Keratinocyte (primary cell): ENCODE measurements around the gene DNAJC2. TPM values are rescaled to one million over a fixed set of nuclear protein-coding genes. Genes with fewer than 3 reads are reported as not detected.
"Not testable (repeated sequence)": the region's sequence is repeated elsewhere in the genome, so short reads cannot be mapped to it uniquely, and the experiment has no call there.

Experiments used
- DNase-seq: peaks from one replicate; pipeline ENCODE4 v3.0.0-alpha.2; 2011; ENCODE audit warnings: low read depth, missing footprints, low spot score
- FAIRE-seq: peaks from 2 replicates; lab custom pipeline; 2011; peaks lifted over from hg19 to GRCh38; lab: Jason Lieb, UNC
- H2AFZ ChIP-seq: 2 replicates; pipeline ENCODE4 v1.6.0; 2012; ENCODE audit warnings: low read length, control low read depth, inconsistent platforms; ENCODE audit not compliant: control insufficient read depth
- H3K27ac ChIP-seq: 2 replicates; pipeline ENCODE4 v1.5.1; 2011; ENCODE audit warnings: low read length; ENCODE audit not compliant: control insufficient read depth, insufficient read depth
- H3K27me3 ChIP-seq: 3 replicates; pipeline ENCODE4 v1.6.0; 2011; ENCODE audit warnings: low read length; ENCODE audit not compliant: control insufficient read depth, insufficient read depth; ENCODE audit errors: extremely low read depth
- H3K36me3 ChIP-seq, 2 experiments: 2 replicates in 1 of 2; 3 replicates in 1 of 2; pipeline ENCODE4 v1.5.1; 2011; ENCODE audit warnings: low read length in 2 of 2, mild to moderate bottlenecking in 1 of 2; ENCODE audit not compliant: control insufficient read depth in 2 of 2, insufficient read depth in 2 of 2; ENCODE audit errors: extremely low read depth in 1 of 2
- H3K4me1 ChIP-seq: 3 replicates; pipeline ENCODE4 v1.5.1; 2011; ENCODE audit warnings: low read length; ENCODE audit not compliant: control insufficient read depth, insufficient read depth; ENCODE audit errors: extremely low read depth
- H3K4me2 ChIP-seq: 3 replicates; pipeline ENCODE4 v1.6.0; 2011; ENCODE audit warnings: low read depth, low read length; ENCODE audit not compliant: control insufficient read depth, insufficient read depth; ENCODE audit errors: extremely low read depth
- H3K4me3 ChIP-seq, 3 experiments: fragments of 200-600 bp in 1 of 3; sonication (generic) in 1 of 3; 2 replicates in 2 of 3; 3 replicates in 1 of 3; pipeline ENCODE4 v1.5.1; 2011 to 2016; ENCODE audit warnings: low read length in 3 of 3, mild to moderate bottlenecking in 3 of 3, control low read depth in 2 of 3, inconsistent platforms in 1 of 3, low read depth in 1 of 3, mixed read lengths in 1 of 3, mixed run types in 1 of 3, moderate library complexity in 1 of 3; ENCODE audit not compliant: control insufficient read depth in 2 of 3, insufficient read depth in 2 of 3; ENCODE audit errors: extremely low read depth in 1 of 3
- H3K79me2 ChIP-seq: 2 replicates; pipeline ENCODE4 v1.6.0; 2012; ENCODE audit warnings: low read length; ENCODE audit not compliant: control insufficient read depth, insufficient read depth
- H3K9ac ChIP-seq: 3 replicates; pipeline ENCODE4 v1.6.0; 2011; ENCODE audit warnings: low read length; ENCODE audit not compliant: control insufficient read depth, insufficient read depth; ENCODE audit errors: extremely low read depth
- H3K9me1 ChIP-seq: 3 replicates; pipeline ENCODE4 v1.6.0; 2011; ENCODE audit warnings: low read length; ENCODE audit not compliant: control insufficient read depth, insufficient read depth; ENCODE audit errors: extremely low read depth
- H3K9me3 ChIP-seq: 2 replicates; pipeline ENCODE4 v1.5.1; 2012; ENCODE audit warnings: low read depth, low read length; ENCODE audit not compliant: control insufficient read depth
- H4K20me1 ChIP-seq: 3 replicates; pipeline ENCODE4 v1.6.0; 2011; ENCODE audit warnings: low read length; ENCODE audit not compliant: control insufficient read depth, insufficient read depth; ENCODE audit errors: extremely low read depth
- dilution Hi-C: fragments of 300-500 bp; cut with MboI; formaldehyde crosslinking; loops from one replicate; pipeline ENCODE4 v1.7.0; 2020; ENCODE audit warnings: low sequenced_read_pairs; ENCODE audit not compliant: extremely low pct_ligation_motif_present
- polyA plus RNA-seq, 5 experiments: library from polyadenylated mRNA; depleted of rRNA in 3 of 5; stranded (reverse) in 3 of 5; stranded (forward) in 1 of 5; unstranded in 1 of 5; fragments of >200 nt; gene quantifications; 1 replicate in 1 of 5; 2 replicates in 3 of 5; 3 replicates in 1 of 5; pipeline versions ENCODE4 v1.2.1 to v1.2.3, GENCODE V29; 2011 to 2012; ENCODE audit warnings: missing spikeins in 2 of 5, low read depth in 1 of 5, low replicate concordance in 1 of 5

The DNAJC2 gene
- polyA plus RNA-seq, 1 donor (not counting 4 experiments of a cell fraction or from before 2014, with no cell fraction given): 25.8 TPM

DNA sequence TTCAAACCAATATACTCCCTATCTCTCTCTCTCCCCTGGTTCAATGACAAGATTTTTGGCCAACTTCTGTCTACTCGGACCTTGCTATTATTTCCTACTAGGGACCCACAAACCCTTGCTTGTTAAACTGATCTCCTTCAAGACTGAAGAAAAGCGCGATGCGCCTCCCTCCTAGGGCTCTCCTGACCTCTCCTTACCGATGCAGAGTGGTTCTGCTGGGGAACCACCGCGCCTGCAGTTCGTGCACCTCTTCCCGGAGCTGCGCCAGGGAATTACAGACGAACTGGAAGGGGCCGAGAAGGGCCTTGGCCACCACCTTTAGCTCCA is 65.0 kb downstream of the DNAJC2 start:
- peak overlapping the region; percentile 46 to 62 (median 62) for H3K4me3 ChIP-seq
- H3K27ac ChIP-seq, H3K79me2 ChIP-seq, H3K27me3 ChIP-seq, DNase-seq, H3K9ac ChIP-seq, H4K20me1 ChIP-seq, H2AFZ ChIP-seq, H3K36me3 ChIP-seq, FAIRE-seq, H3K9me1 ChIP-seq, H3K9me3 ChIP-seq, H3K4me1 ChIP-seq, dilution Hi-C loops: not testable (repeated sequence)
- H3K4me2 ChIP-seq: peak overlapping the region; percentile 65

DNA sequence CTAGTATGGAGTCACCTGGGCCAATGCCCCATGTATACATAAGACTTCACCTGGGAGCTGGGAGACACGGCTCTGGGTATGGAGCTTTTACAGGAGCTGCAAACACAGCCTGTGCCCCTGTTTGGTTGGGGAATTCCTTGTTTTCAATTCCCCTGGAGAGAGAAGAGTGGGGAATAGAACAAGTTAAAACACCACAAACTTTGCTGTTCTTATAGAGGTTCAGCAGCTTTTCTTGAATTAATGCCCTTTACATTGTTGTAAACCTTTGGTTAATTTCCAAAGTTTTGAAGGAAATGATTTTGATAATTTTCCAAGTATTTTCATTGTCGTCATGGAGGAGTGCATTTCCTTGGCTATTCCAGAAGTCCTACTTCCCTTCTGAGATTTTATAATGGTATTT is 66.4 kb downstream of the DNAJC2 start:
- H4K20me1 ChIP-seq, H3K4me2 ChIP-seq, H3K4me3 ChIP-seq, DNase-seq, dilution Hi-C loops, H3K27ac ChIP-seq, H3K9me1 ChIP-seq, H3K9ac ChIP-seq, H3K27me3 ChIP-seq, FAIRE-seq, H3K9me3 ChIP-seq, H2AFZ ChIP-seq, H3K79me2 ChIP-seq, H3K4me1 ChIP-seq, H3K36me3 ChIP-seq: not testable (repeated sequence)

DNA sequence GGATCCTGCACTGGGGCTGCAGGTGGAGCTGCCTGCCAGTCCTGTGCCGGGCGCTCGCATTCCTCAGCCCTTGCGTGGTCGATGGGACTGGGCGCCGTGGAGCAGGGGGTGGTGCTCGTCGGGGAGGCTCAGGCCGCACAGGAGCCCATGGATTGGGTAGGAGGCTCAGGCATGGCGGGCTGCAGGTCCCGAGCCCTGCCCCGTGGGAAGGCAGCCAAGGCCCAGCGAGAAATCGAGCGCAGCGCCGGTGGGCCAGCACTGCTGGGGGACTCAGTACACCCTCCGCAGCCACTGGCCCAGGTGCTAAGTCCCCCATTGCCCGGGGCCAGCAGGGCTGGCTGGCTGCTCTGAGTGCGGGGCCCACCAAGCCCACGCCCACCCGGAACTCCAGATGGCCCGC is 69.7 kb downstream of the DNAJC2 start:
- H4K20me1 ChIP-seq, H3K27me3 ChIP-seq, H3K4me1 ChIP-seq, DNase-seq, H3K9me3 ChIP-seq, H3K4me2 ChIP-seq, H3K9me1 ChIP-seq, H2AFZ ChIP-seq, H3K4me3 ChIP-seq, H3K27ac ChIP-seq, dilution Hi-C loops, FAIRE-seq, H3K79me2 ChIP-seq, H3K36me3 ChIP-seq, H3K9ac ChIP-seq: not testable (repeated sequence)

DNA sequence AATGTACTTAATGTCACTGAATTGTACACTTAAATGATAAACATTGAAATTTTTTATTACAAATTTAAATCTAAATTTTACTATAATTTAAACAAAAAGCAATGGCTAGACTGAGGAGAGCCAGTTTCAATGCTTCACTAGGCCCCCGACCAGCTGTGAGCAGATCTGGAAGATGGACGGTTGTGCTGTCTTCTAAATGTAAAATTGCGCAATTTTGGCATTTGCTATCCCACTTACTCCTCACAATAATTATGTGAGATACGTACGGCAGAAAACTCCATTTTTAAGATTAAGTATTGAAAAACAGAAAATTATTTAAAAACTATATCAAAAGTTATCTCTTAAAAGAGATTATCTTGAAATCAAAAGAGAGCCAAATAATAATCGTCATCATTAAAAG is 71.2 kb downstream of the DNAJC2 start:
- H3K36me3 ChIP-seq, DNase-seq, H3K9me3 ChIP-seq, H2AFZ ChIP-seq, H3K79me2 ChIP-seq, H3K4me3 ChIP-seq, H4K20me1 ChIP-seq, H3K27me3 ChIP-seq, H3K9ac ChIP-seq, H3K9me1 ChIP-seq, H3K4me2 ChIP-seq, H3K4me1 ChIP-seq, dilution Hi-C loops, FAIRE-seq, H3K27ac ChIP-seq: not testable (repeated sequence)

DNA sequence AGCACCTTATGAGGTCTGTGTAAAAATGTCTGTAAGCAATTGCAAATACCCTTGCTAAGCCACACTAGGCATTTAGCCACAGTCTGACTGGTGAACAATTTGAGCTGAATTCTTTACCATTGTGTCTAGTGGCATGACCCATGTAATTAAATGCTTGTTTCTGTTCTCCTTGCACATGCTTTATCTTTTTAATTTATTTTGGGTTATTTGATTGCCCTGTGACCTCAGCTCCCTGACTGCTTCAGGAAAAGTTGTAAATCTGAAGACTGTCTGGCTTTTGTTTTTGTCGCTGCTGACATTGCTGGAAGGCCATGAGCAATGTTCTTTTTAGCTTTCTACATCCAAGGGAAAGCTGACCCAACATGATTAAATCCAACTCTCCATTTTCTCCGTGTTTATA is 78.3 kb downstream of the DNAJC2 start:
- H3K4me3 ChIP-seq, H3K9me1 ChIP-seq, H3K27me3 ChIP-seq, H4K20me1 ChIP-seq, H3K9me3 ChIP-seq, H3K4me2 ChIP-seq, H2AFZ ChIP-seq, DNase-seq, FAIRE-seq, H3K79me2 ChIP-seq, H3K9ac ChIP-seq, H3K27ac ChIP-seq, dilution Hi-C loops, H3K4me1 ChIP-seq, H3K36me3 ChIP-seq: not testable (repeated sequence)
